Measurements from ENCODE around the gene RHBDL1. TPM values are rescaled to one million over a fixed set of nuclear protein-coding genes. Genes with fewer than 3 reads are reported as not detected.

The RHBDL1 gene
- total and polyA plus RNA-seq, 2 of the 8 experiments (the other 6 are each of a cell fraction or from before 2014, with no cell fraction given), result 4.0 to 8.1 TPM

DNA sequence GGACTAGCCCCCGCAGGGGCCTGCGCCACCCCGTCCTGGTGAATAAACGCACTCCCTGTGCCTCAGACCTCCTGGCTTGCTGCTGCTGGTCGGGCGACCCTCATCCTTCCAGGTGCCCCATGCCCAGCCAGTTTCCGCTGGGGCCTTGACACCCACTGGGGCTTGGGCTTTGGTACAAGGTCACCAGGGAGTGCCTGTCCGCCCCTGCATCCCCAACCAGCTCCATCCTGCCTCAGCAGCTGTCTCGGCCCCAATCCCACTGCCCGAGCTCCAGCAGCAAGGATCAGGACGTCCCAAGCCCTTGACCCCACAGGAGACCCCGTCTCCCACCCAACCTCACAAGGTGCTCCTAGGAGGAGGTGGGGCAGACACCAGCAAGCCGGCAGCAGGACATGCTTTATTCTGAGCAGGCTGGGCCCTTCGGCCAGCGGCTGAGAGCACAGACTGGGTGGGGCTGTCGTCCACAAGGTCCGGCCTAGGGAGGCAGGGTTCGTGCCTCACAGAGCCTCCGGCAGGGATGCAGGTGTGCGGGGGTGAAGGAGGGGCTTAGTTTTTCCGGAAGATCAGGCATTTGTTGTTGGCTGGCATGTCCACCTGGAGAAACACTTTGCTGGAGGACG lies 41.3 kb upstream of the RHBDL1 start (continued):
- TF ChIP-seq, protein P1, sequence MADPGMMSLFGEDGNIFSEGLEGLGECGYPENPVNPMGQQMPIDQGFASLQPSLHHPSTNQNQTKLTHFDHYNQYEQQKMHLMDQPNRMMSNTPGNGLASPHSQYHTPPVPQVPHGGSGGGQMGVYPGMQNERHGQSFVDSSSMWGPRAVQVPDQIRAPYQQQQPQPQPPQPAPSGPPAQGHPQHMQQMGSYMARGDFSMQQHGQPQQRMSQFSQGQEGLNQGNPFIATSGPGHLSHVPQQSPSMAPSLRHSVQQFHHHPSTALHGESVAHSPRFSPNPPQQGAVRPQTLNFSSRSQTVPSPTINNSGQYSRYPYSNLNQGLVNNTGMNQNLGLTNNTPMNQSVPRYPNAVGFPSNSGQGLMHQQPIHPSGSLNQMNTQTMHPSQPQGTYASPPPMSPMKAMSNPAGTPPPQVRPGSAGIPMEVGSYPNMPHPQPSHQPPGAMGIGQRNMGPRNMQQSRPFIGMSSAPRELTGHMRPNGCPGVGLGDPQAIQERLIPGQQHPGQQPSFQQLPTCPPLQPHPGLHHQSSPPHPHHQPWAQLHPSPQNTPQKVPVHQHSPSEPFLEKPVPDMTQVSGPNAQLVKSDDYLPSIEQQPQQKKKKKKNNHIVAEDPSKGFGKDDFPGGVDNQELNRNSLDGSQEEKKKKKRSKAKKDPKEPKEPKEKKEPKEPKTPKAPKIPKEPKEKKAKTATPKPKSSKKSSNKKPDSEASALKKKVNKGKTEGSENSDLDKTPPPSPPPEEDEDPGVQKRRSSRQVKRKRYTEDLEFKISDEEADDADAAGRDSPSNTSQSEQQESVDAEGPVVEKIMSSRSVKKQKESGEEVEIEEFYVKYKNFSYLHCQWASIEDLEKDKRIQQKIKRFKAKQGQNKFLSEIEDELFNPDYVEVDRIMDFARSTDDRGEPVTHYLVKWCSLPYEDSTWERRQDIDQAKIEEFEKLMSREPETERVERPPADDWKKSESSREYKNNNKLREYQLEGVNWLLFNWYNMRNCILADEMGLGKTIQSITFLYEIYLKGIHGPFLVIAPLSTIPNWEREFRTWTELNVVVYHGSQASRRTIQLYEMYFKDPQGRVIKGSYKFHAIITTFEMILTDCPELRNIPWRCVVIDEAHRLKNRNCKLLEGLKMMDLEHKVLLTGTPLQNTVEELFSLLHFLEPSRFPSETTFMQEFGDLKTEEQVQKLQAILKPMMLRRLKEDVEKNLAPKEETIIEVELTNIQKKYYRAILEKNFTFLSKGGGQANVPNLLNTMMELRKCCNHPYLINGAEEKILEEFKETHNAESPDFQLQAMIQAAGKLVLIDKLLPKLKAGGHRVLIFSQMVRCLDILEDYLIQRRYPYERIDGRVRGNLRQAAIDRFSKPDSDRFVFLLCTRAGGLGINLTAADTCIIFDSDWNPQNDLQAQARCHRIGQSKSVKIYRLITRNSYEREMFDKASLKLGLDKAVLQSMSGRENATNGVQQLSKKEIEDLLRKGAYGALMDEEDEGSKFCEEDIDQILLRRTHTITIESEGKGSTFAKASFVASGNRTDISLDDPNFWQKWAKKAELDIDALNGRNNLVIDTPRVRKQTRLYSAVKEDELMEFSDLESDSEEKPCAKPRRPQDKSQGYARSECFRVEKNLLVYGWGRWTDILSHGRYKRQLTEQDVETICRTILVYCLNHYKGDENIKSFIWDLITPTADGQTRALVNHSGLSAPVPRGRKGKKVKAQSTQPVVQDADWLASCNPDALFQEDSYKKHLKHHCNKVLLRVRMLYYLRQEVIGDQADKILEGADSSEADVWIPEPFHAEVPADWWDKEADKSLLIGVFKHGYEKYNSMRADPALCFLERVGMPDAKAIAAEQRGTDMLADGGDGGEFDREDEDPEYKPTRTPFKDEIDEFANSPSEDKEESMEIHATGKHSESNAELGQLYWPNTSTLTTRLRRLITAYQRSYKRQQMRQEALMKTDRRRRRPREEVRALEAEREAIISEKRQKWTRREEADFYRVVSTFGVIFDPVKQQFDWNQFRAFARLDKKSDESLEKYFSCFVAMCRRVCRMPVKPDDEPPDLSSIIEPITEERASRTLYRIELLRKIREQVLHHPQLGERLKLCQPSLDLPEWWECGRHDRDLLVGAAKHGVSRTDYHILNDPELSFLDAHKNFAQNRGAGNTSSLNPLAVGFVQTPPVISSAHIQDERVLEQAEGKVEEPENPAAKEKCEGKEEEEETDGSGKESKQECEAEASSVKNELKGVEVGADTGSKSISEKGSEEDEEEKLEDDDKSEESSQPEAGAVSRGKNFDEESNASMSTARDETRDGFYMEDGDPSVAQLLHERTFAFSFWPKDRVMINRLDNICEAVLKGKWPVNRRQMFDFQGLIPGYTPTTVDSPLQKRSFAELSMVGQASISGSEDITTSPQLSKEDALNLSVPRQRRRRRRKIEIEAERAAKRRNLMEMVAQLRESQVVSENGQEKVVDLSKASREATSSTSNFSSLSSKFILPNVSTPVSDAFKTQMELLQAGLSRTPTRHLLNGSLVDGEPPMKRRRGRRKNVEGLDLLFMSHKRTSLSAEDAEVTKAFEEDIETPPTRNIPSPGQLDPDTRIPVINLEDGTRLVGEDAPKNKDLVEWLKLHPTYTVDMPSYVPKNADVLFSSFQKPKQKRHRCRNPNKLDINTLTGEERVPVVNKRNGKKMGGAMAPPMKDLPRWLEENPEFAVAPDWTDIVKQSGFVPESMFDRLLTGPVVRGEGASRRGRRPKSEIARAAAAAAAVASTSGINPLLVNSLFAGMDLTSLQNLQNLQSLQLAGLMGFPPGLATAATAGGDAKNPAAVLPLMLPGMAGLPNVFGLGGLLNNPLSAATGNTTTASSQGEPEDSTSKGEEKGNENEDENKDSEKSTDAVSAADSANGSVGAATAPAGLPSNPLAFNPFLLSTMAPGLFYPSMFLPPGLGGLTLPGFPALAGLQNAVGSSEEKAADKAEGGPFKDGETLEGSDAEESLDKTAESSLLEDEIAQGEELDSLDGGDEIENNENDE (IDR thresholded peaks at IDR 0.05; ENCODE audit: insufficient replicate concordance, low read length), result no peak
- TF ChIP-seq, protein P2, sequence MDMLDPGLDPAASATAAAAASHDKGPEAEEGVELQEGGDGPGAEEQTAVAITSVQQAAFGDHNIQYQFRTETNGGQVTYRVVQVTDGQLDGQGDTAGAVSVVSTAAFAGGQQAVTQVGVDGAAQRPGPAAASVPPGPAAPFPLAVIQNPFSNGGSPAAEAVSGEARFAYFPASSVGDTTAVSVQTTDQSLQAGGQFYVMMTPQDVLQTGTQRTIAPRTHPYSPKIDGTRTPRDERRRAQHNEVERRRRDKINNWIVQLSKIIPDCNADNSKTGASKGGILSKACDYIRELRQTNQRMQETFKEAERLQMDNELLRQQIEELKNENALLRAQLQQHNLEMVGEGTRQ (IDR thresholded peaks at IDR 0.05; ENCODE audit: low read length), result no peak
- no peak for TF ChIP-seq CREB1 (IDR thresholded peaks at IDR 0.05)
- no peak for TF ChIP-seq HDAC6 (IDR thresholded peaks at IDR 0.05; ENCODE audit: low read depth, low read length)
- TF ChIP-seq, protein P3, sequence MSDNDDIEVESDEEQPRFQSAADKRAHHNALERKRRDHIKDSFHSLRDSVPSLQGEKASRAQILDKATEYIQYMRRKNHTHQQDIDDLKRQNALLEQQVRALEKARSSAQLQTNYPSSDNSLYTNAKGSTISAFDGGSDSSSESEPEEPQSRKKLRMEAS (IDR thresholded peaks at IDR 0.05), result no peak
